Thyroid gland (tissue), 4 donors: ENCODE data around the gene PLPPR1. TPM values are rescaled to one million over a fixed set of nuclear protein-coding genes. Genes with fewer than 3 reads are reported as not detected.

Source experiments
- DNase-seq, 2 donors: peaks; one replicate each; pipeline ENCODE4 v3.0.0-alpha.2; 2019
- H3K27ac ChIP-seq, 3 donors: fragments of 200-600 bp; sonication (generic); 1 replicate in 2 of 3; 2 replicates in 1 of 3; pipeline ENCODE4 v1.5.1; 2016 to 2019; ENCODE audit warnings: mild to moderate bottlenecking in 1 of 3, moderate library complexity in 1 of 3
- H3K27me3 ChIP-seq: fragments of 200-600 bp; sonication (generic); one replicate; pipeline ENCODE4 v1.5.1; 2019
- H3K36me3 ChIP-seq, 2 donors: fragments of 200-600 bp; sonication (generic); one replicate each; pipeline ENCODE4 v1.5.1; 2016 to 2019
- H3K4me1 ChIP-seq, 2 donors: fragments of 200-600 bp; sonication (generic); one replicate each; pipeline ENCODE4 v1.5.1; 2017 to 2019
- H3K4me3 ChIP-seq, 3 donors: fragments of 200-600 bp; sonication (generic); replicated peaks in 1 of 3; 1 replicate in 2 of 3; 2 replicates in 1 of 3; pipeline ENCODE4 v1.5.1; 2016; ENCODE audit warnings: mild to moderate bottlenecking in 1 of 3
- H3K9me3 ChIP-seq: fragments of 200-600 bp; sonication (generic); one replicate; pipeline ENCODE4 v1.5.1; 2017
- POLR2A ChIP-seq, 2 donors: fragments of 450-650 bp; IDR thresholded peaks; one replicate each; pipeline ENCODE4 v1.6.1; 2017; ENCODE audit warnings: antibody characterized with exemption in 2 of 2, mild to moderate bottlenecking in 2 of 2, moderate library complexity in 1 of 2
- WGBS, 2 donors: methylation state at CpG; one replicate each; pipeline ENCODE4 v1.1.5; 2017; 5-methylcytosine and 5-hydroxymethylcytosine counted together
- intact Hi-C: fragments of 100-400 bp; cut with DNase I; formaldehyde crosslinking; loops from one replicate; pipeline ENCODE4 v1.15.1; 2023
- total RNA-seq, 4 donors: library from RNA; depleted of rRNA; stranded (reverse); fragments of >200 nt; gene quantifications; one replicate each; pipeline ENCODE4 v1.2.3, GENCODE V29; 2016
- TF ChIP-seq, protein P1 (sequence below), 6 experiments: fragments of 200-600 bp in 3 of 6; fragments of 450-650 bp in 3 of 6; sonication (generic) in 3 of 6; IDR thresholded peaks; one replicate each; pipeline ENCODE4 v1.5.1; 2016 to 2019; ENCODE audit warnings: antibody characterized with exemption in 6 of 6, mild to moderate bottlenecking in 2 of 6, inconsistent platforms in 1 of 6, moderate library complexity in 1 of 6

PLPPR1 gene
- total RNA-seq, 4 donors from 2014 or later = 0.22 to 0.24 TPM; not detected in 2

DNA sequence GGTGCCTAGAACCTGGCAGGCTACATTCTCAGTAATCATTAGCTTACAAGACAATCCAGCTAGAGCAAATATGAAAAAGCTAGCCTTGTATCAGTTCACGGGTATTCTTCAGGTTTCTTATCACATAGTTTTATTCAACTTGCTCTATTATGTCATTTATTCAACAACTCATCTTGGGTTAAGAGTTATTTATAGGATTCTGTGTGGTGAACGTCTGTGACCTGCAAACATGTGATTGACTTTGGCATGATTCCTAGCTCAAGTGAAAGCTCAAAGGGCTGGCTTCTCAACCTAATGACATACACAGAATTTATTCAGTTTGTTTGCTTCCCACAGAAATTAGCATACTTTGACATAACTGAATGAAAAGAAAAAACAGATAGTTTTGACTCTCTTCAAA is 173.1 kb downstream of the PLPPR1 start:
- Histone ChIP-seq H3K27me3 (no peaks in the 10 kb centered on the region), H3K27ac (no peak overlapping the region), H3K4me1 (no peaks in the 10 kb centered on the region), H3K9me3 (no peaks in the 10 kb centered on the region), H3K36me3 (no peaks in the 10 kb centered on the region), H3K4me3 (no peak overlapping the region)
- TF ChIP-seq, protein P1, sequence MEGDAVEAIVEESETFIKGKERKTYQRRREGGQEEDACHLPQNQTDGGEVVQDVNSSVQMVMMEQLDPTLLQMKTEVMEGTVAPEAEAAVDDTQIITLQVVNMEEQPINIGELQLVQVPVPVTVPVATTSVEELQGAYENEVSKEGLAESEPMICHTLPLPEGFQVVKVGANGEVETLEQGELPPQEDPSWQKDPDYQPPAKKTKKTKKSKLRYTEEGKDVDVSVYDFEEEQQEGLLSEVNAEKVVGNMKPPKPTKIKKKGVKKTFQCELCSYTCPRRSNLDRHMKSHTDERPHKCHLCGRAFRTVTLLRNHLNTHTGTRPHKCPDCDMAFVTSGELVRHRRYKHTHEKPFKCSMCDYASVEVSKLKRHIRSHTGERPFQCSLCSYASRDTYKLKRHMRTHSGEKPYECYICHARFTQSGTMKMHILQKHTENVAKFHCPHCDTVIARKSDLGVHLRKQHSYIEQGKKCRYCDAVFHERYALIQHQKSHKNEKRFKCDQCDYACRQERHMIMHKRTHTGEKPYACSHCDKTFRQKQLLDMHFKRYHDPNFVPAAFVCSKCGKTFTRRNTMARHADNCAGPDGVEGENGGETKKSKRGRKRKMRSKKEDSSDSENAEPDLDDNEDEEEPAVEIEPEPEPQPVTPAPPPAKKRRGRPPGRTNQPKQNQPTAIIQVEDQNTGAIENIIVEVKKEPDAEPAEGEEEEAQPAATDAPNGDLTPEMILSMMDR (IDR thresholded peaks at IDR 0.05) = no peak
- TF ChIP-seq POLR2A (IDR thresholded peaks at IDR 0.05) = no peak
- 37 to 51% methylated on average over 2 of the region's 2 CpGs for WGBS, 2 donors
- DNase-seq = no peak
- intact Hi-C loops = no loop called here

GRCh38 chr9:101209670-101210069 is 181.1 kb downstream of the PLPPR1 start:
- Histone ChIP-seq H3K9me3 (no peaks in the 10 kb centered on the region), H3K4me3 (no peak overlapping the region), H3K4me1 (no peaks in the 10 kb centered on the region), H3K27me3 (no peaks in the 10 kb centered on the region), H3K36me3 (no peaks in the 10 kb centered on the region), H3K27ac (no peak overlapping the region)
- 78 to 85% methylated on average over 4 of the region's 4 CpGs for WGBS, 2 donors
- intact Hi-C loops = no loop called here
- DNase-seq = no peak
- no peak for TF ChIP-seq POLR2A (IDR thresholded peaks at IDR 0.05)
- TF ChIP-seq, protein P1 (IDR thresholded peaks at IDR 0.05) = no peak

DNA sequence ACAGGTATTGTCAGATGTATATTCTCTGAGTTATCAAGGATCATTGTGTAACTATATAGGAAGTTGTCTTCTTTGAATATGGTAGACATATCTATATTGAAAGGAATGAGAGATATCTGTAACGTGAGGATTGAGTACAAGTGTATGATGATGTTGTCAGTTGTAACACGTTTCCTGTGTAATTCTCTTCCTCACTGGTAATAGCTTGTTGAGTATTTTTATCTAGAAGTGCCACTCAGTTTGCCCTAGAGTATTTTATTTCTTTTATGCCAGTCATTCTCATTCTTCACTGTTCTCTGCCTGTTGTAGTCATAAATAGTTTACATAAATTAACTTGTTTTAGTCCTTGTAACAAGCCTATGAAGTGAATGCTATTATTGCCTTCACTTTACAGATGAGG is 184.1 kb downstream of the PLPPR1 start:
- Histone ChIP-seq H3K4me1 (no peaks in the 10 kb centered on the region), H3K27ac (no peak overlapping the region), H3K27me3 (no peaks in the 10 kb centered on the region), H3K9me3 (no peaks in the 10 kb centered on the region), H3K4me3 (no peak overlapping the region), H3K36me3 (no peaks in the 10 kb centered on the region)
- WGBS, 2 donors = 74 to 79% methylated on average over 2 of the region's 2 CpGs
- TF ChIP-seq POLR2A (IDR thresholded peaks at IDR 0.05) = no peak
- TF ChIP-seq, protein P1 (IDR thresholded peaks at IDR 0.05) = no peak
- intact Hi-C loops = no loop called here
- DNase-seq = no peak

DNA sequence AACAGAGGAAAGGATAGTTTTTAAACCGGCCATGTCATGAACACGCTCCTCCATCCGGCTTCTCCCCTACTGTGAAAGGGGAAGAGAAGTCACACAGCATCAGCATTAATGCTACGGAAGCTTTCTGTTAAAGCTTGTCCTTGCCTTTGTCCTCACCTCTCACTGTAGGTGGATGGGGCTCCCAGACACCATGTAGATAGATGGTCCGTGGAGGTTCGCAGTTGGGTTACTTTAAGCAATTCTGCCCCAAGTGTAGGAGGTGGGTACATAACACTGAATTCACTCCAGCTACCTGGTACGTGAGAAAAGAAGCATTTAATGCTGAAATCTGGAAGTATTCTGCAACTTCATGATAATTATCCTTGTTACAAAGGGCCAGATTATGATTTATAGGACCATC is 190.5 kb downstream of the PLPPR1 start:
- intact Hi-C loops = no loop called here
- no peak for DNase-seq
- no peak for TF ChIP-seq POLR2A (IDR thresholded peaks at IDR 0.05)
- TF ChIP-seq, protein P1 (IDR thresholded peaks at IDR 0.05) = no peak
- Histone ChIP-seq H3K27ac (no peak overlapping the region), H3K4me3 (no peak overlapping the region), H3K36me3 (no peaks in the 10 kb centered on the region), H3K9me3 (no peaks in the 10 kb centered on the region), H3K4me1 (no peaks in the 10 kb centered on the region), H3K27me3 (no peaks in the 10 kb centered on the region)
- WGBS, 2 donors = 79 to 82% methylated on average over 7 of the region's 7 CpGs

- no peak for DNase-seq
- Histone ChIP-seq H3K4me3 (no peak overlapping the region), H3K27me3 (no peaks in the 10 kb centered on the region), H3K27ac (no peak overlapping the region), H3K36me3 (no peaks in the 10 kb centered on the region), H3K9me3 (no peaks in the 10 kb centered on the region), H3K4me1 (no peaks in the 10 kb centered on the region)
- no peak for TF ChIP-seq POLR2A (IDR thresholded peaks at IDR 0.05)
- TF ChIP-seq, protein P1 (IDR thresholded peaks at IDR 0.05) = no peak
- intact Hi-C loops = no loop called here
Observed at GRCh38 chr9:101220341-101220740, 191.8 kb downstream of the PLPPR1 start.
